ENCODE data around the gene COLEC12. TPM values are rescaled to one million over a fixed set of nuclear protein-coding genes. Genes with fewer than 3 reads are reported as not detected.

The COLEC12 gene
- polyA plus RNA-seq, 4 donors, result 0.22 to 5.4 (median 2.0) TPM

DNA sequence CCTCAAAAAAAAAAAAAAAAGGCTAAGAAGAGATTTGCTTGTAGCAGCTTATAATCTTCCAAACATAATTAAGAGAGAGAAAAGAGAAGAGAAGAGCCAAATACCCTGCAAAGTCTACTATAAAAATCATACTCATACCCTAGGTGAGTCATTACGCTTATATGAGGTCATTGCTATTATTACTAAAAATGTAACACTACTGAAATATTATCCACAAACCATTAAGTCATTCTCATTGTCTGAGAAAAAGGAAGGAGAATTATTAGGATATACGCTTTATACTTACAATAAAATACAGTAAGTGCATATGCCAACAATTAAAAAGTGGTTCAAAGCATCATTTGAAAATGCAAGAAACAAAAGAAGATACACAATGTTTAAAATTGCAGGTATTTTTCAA is 66.5 kb downstream of the COLEC12 start:
- Histone ChIP-seq H3K4me3 (ENCODE audit: low read depth in 1 of 3, low read length in 3 of 3) (no peak overlapping the region), H3K9me3 (ENCODE audit: control insufficient read depth in 2 of 2, insufficient read depth in 1 of 2, low read depth in 1 of 2, low read length in 1 of 2) (no peaks in the 10 kb centered on the region), H3K27me3 (ENCODE audit: control insufficient read depth in 3 of 3, insufficient read depth in 3 of 3, low read length in 3 of 3) (no peaks in the 10 kb centered on the region), H3K27ac (ENCODE audit: low read depth in 1 of 3, low read length in 2 of 3) (no peak overlapping the region), H3K36me3 (ENCODE audit: control insufficient read depth in 3 of 3, insufficient read depth in 2 of 3, low read depth in 1 of 3, low read length in 3 of 3) (no peaks in the 10 kb centered on the region), H3K4me1 (ENCODE audit: control insufficient read depth in 3 of 3, insufficient read depth in 2 of 3, low read depth in 1 of 3, low read length in 2 of 3) (no peaks in the 10 kb centered on the region)
- WGBS, 3 donors, result 89 to 92% (median 89%) methylated on average over 2 of the region's 2 CpGs
- DNase-seq, result no peak
- no peak for FAIRE-seq

DNA sequence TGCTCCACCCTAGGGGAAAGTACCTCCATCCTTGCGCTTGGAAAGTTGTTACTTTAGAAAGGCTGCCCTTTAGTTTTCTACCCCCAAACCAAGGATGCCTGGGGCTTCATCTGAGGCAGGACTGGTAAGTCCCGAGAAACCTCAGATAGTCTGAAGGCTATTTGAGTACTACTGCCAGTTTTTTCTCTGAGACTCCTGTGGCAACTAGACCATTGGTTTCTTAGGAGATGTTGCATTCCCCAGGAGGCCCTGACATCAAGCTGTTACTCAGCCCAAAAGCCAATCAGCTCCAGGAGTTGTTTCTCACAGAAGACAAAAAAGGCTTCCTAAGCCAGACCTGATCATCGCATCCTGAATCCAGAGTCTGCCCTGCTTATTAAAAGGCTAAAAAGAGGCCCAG is 67.2 kb downstream of the COLEC12 start:
- WGBS, 3 donors, result 69 to 85% (median 70%) methylated on average over 3 of the region's 3 CpGs
- Histone ChIP-seq H3K27ac (ENCODE audit: low read depth in 1 of 3, low read length in 2 of 3) (no peak overlapping the region), H3K4me1 (ENCODE audit: control insufficient read depth in 3 of 3, insufficient read depth in 2 of 3, low read depth in 1 of 3, low read length in 2 of 3) (no peaks in the 10 kb centered on the region), H3K36me3 (ENCODE audit: control insufficient read depth in 3 of 3, insufficient read depth in 2 of 3, low read depth in 1 of 3, low read length in 3 of 3) (no peaks in the 10 kb centered on the region), H3K9me3 (ENCODE audit: control insufficient read depth in 2 of 2, insufficient read depth in 1 of 2, low read depth in 1 of 2, low read length in 1 of 2) (no peaks in the 10 kb centered on the region), H3K4me3 (ENCODE audit: low read depth in 1 of 3, low read length in 3 of 3) (no peak overlapping the region), H3K27me3 (ENCODE audit: control insufficient read depth in 3 of 3, insufficient read depth in 3 of 3, low read length in 3 of 3) (no peaks in the 10 kb centered on the region)
- DNase-seq, result no peak
- FAIRE-seq, result no peak

DNA sequence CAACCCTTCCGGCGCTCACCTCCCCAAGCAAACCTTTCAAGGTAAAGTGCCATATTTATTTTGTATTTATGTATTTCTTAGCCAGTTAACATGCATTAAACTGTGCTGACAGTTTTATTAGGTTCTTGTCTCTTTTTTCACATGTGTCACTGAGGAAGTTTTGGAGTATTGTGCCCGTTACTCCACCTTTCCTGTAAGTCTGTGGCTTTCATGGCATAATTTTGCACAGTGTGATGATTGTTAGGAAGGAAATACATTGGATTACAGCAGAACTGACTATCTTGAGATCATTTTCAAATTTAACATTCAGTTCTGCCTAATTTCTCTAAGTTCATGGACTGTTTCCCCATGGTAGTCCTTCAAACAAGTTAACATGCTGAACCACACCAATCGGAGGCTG is 67.7 kb downstream of the COLEC12 start:
- WGBS, 3 donors, result 69 to 77% (median 71%) methylated on average over 4 of the region's 4 CpGs
- H3K27me3 ChIP-seq (ENCODE audit: control insufficient read depth in 3 of 3, insufficient read depth in 3 of 3, low read length in 3 of 3), result no peaks in the 10 kb centered on the region
- no peak overlapping the region for H3K27ac ChIP-seq (ENCODE audit: low read depth in 1 of 3, low read length in 2 of 3)
- H3K36me3 ChIP-seq (ENCODE audit: control insufficient read depth in 3 of 3, insufficient read depth in 2 of 3, low read depth in 1 of 3, low read length in 3 of 3), result no peaks in the 10 kb centered on the region
- no peak overlapping the region for H3K4me3 ChIP-seq (ENCODE audit: low read depth in 1 of 3, low read length in 3 of 3)
- no peak for DNase-seq
- FAIRE-seq, result no peak
- H3K4me1 ChIP-seq (ENCODE audit: control insufficient read depth in 3 of 3, insufficient read depth in 2 of 3, low read depth in 1 of 3, low read length in 2 of 3), result no peaks in the 10 kb centered on the region
- no peaks in the 10 kb centered on the region for H3K9me3 ChIP-seq (ENCODE audit: control insufficient read depth in 2 of 2, insufficient read depth in 1 of 2, low read depth in 1 of 2, low read length in 1 of 2)

DNA sequence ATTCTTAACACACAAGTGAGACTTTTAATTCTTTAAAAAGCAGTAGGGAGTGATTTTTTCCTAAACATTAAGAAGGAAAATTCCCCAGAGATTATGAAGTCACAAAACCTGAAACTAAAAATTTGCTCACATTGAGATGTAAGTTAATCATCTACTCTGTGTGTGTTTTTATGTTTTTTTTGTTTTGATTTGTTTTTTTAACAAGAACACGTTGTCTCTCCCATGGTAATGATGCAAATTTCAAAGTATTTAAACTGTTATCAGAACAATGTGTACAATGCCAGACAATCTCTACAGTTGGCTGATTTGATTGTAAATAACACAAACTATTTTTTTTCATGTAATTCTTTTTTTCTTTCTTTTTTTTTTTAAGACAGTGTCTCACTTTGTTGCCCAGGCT is 71.5 kb downstream of the COLEC12 start:
- Histone ChIP-seq H3K27me3 (ENCODE audit: control insufficient read depth in 3 of 3, insufficient read depth in 3 of 3, low read length in 3 of 3) (no peaks in the 10 kb centered on the region), H3K4me3 (ENCODE audit: low read depth in 1 of 3, low read length in 3 of 3) (no peak overlapping the region), H3K27ac (ENCODE audit: low read depth in 1 of 3, low read length in 2 of 3) (no peak overlapping the region), H3K9me3 (ENCODE audit: control insufficient read depth in 2 of 2, insufficient read depth in 1 of 2, low read depth in 1 of 2, low read length in 1 of 2) (no peaks in the 10 kb centered on the region), H3K36me3 (ENCODE audit: control insufficient read depth in 3 of 3, insufficient read depth in 2 of 3, low read depth in 1 of 3, low read length in 3 of 3) (no peaks in the 10 kb centered on the region), H3K4me1 (ENCODE audit: control insufficient read depth in 3 of 3, insufficient read depth in 2 of 3, low read depth in 1 of 3, low read length in 2 of 3) (no peaks in the 10 kb centered on the region)
- 12 to 35% (median 13%) methylated on average over 1 of the region's 1 CpG for WGBS, 3 donors
- FAIRE-seq (no peak), DNase-seq (no peak)

DNA sequence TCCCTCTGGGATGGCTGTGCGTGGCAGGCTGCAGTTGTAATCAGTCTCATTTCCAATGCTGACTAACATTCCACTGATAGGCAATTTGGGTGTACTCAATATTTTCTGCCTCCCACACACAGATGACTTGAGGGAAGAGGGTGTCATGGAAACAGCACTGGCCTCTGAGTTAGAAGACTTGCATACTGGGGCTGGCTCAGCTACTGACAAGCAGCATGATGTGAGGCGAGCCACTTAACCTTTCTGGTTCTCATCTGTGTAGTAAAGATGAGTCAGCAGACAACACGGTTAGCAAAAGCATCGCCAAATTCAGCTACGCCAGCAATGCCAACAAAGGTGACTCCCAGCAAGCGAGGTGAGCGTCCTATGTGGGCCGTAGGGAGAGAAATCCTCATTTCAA is 73.5 kb downstream of the COLEC12 start:
- WGBS, 3 donors, result 72 to 83% (median 81%) methylated on average over 8 of the region's 8 CpGs
- Histone ChIP-seq H3K27me3 (ENCODE audit: control insufficient read depth in 3 of 3, insufficient read depth in 3 of 3, low read length in 3 of 3) (no peaks in the 10 kb centered on the region), H3K4me3 (ENCODE audit: low read depth in 1 of 3, low read length in 3 of 3) (no peak overlapping the region), H3K27ac (ENCODE audit: low read depth in 1 of 3, low read length in 2 of 3) (no peak overlapping the region), H3K4me1 (ENCODE audit: control insufficient read depth in 3 of 3, insufficient read depth in 2 of 3, low read depth in 1 of 3, low read length in 2 of 3) (no peaks in the 10 kb centered on the region), H3K9me3 (ENCODE audit: control insufficient read depth in 2 of 2, insufficient read depth in 1 of 2, low read depth in 1 of 2, low read length in 1 of 2) (no peaks in the 10 kb centered on the region), H3K36me3 (ENCODE audit: control insufficient read depth in 3 of 3, insufficient read depth in 2 of 3, low read depth in 1 of 3, low read length in 3 of 3) (no peaks in the 10 kb centered on the region)
- DNase-seq, result no peak
- no peak for FAIRE-seq

DNA sequence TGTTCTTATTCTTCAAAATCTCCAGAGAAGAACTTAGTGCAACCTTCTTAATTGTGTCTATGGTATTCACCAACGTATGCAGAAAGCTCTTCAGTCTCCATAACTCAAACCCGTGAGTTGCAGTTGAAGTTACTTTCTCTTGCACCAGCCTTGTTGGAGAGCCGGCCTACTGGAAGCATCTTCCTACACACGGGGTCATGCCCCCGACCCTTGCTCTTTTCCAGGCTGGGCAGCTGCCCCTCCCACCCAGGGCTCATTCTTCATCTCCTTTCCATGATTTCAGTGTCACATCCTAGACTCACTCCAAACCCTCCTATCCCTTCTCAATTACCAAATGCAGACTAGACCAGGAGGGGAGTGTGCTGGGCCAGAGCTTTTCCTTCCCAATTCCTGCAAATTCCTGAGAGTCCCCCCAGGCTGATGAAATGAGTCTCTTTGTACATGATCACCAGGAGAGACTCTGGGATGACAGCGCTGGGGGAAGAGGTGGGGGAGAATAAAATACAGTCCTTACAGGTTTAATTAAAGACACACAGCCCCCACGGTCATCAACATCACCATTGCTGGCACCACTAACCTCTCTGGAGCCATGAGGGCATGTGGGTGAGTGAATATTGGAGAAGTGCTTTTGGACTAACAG is 75.3 kb downstream of the COLEC12 start:
- Histone ChIP-seq H3K27ac (ENCODE audit: low read depth in 1 of 3, low read length in 2 of 3) (no peak overlapping the region), H3K36me3 (ENCODE audit: control insufficient read depth in 3 of 3, insufficient read depth in 2 of 3, low read depth in 1 of 3, low read length in 3 of 3) (no peaks in the 10 kb centered on the region), H3K9me3 (ENCODE audit: control insufficient read depth in 2 of 2, insufficient read depth in 1 of 2, low read depth in 1 of 2, low read length in 1 of 2) (no peaks in the 10 kb centered on the region), H3K4me1 (ENCODE audit: control insufficient read depth in 3 of 3, insufficient read depth in 2 of 3, low read depth in 1 of 3, low read length in 2 of 3) (no peaks in the 10 kb centered on the region), H3K4me3 (ENCODE audit: low read depth in 1 of 3, low read length in 3 of 3) (no peak overlapping the region), H3K27me3 (ENCODE audit: control insufficient read depth in 3 of 3, insufficient read depth in 3 of 3, low read length in 3 of 3) (no peaks in the 10 kb centered on the region)
- 72 to 80% (median 74%) methylated on average over 7 of the region's 7 CpGs for WGBS, 3 donors
- DNase-seq (no peak), FAIRE-seq (no peak)

DNA sequence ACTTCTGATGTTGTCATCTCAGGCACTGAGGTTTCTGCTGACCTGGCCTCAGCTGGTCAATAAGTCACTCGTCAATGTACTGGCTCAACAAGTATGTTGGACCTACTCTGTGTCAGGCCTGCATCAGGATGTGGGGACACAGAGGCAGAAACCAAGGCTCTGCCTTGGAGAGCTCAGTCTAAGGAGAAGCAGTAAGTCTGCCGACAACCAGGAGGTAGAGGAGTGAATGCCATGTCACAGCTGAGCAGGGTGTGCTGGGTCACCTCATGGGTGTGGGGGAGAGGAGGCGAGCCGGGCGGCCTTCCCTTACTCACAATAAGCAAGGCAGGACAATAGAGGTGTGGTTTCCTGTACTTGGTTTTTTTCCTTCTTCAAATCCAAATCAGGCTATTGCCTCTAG is 75.8 kb downstream of the COLEC12 start:
- Histone ChIP-seq H3K4me1 (ENCODE audit: control insufficient read depth in 3 of 3, insufficient read depth in 2 of 3, low read depth in 1 of 3, low read length in 2 of 3) (no peaks in the 10 kb centered on the region), H3K27ac (ENCODE audit: low read depth in 1 of 3, low read length in 2 of 3) (no peak overlapping the region), H3K9me3 (ENCODE audit: control insufficient read depth in 2 of 2, insufficient read depth in 1 of 2, low read depth in 1 of 2, low read length in 1 of 2) (no peaks in the 10 kb centered on the region), H3K4me3 (ENCODE audit: low read depth in 1 of 3, low read length in 3 of 3) (no peak overlapping the region), H3K27me3 (ENCODE audit: control insufficient read depth in 3 of 3, insufficient read depth in 3 of 3, low read length in 3 of 3) (no peaks in the 10 kb centered on the region), H3K36me3 (ENCODE audit: control insufficient read depth in 3 of 3, insufficient read depth in 2 of 3, low read depth in 1 of 3, low read length in 3 of 3) (no peaks in the 10 kb centered on the region)
- FAIRE-seq, result no peak
- WGBS, 3 donors, result 79 to 91% (median 87%) methylated on average over 5 of the region's 5 CpGs
- DNase-seq, result no peak

DNA sequence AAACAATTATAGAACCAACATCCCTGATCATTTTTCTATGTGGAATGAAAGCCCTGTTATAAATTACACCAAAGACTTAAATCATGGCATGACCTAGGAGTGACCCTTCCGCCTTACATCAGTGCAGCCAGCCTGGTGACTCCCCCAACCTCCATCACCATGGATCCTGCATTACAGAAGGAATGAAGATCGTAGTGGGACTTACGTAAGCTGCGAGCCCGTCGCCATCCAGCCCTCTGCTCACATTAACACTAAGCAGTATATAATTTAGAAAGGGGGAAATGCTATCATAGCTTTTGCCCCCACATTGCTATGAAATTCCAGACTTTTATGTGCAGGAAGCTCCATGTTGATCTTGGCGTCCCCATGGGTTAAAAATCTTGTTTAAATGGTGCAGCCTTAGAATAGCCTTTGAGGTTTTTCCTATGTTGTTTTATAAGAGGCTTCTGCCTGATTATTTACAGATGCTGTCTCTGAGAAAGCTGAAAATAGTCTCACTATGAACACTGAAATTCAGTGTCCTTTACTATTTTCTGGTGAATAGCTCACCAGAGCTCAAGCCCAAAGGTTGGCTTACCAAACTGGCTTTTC is 76.3 kb downstream of the COLEC12 start:
- H3K4me3 ChIP-seq (ENCODE audit: low read depth in 1 of 3, low read length in 3 of 3), result no peak overlapping the region
- no peaks in the 10 kb centered on the region for H3K27me3 ChIP-seq (ENCODE audit: control insufficient read depth in 3 of 3, insufficient read depth in 3 of 3, low read length in 3 of 3)
- no peaks in the 10 kb centered on the region for H3K36me3 ChIP-seq (ENCODE audit: control insufficient read depth in 3 of 3, insufficient read depth in 2 of 3, low read depth in 1 of 3, low read length in 3 of 3)
- DNase-seq (no peak), FAIRE-seq (no peak)
- no peak overlapping the region for H3K27ac ChIP-seq (ENCODE audit: low read depth in 1 of 3, low read length in 2 of 3)
- no peaks in the 10 kb centered on the region for H3K4me1 ChIP-seq (ENCODE audit: control insufficient read depth in 3 of 3, insufficient read depth in 2 of 3, low read depth in 1 of 3, low read length in 2 of 3)
- 78 to 90% (median 87%) methylated on average over 7 of the region's 7 CpGs for WGBS, 3 donors
- no peaks in the 10 kb centered on the region for H3K9me3 ChIP-seq (ENCODE audit: control insufficient read depth in 2 of 2, insufficient read depth in 1 of 2, low read depth in 1 of 2, low read length in 1 of 2)

DNA sequence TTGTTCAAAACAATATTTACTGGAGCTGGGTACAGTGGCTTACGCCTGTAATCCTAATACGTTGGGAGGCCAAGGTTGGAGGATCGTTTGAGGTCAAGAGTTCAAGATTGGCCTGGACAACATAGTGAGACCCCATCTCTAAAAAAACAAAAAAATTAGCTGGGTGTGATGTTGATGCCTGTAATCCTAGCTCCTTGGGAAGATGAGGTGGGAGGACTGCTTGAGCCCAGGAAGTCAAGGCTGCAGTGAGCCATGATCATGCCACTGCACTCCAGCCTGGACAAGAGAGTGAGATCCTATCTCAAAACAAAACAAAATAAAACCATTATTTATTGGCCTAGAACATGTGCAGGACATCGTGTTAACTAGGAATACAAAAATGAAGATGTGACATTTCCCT is 77.5 kb downstream of the COLEC12 start:
- 66 to 76% (median 76%) methylated on average over 4 of the region's 4 CpGs for WGBS, 3 donors
- DNase-seq (no peak), FAIRE-seq (no peak)
- Histone ChIP-seq H3K4me1 (ENCODE audit: control insufficient read depth in 3 of 3, insufficient read depth in 2 of 3, low read depth in 1 of 3, low read length in 2 of 3) (no peaks in the 10 kb centered on the region), H3K36me3 (ENCODE audit: control insufficient read depth in 3 of 3, insufficient read depth in 2 of 3, low read depth in 1 of 3, low read length in 3 of 3) (no peaks in the 10 kb centered on the region), H3K4me3 (ENCODE audit: low read depth in 1 of 3, low read length in 3 of 3) (no peak overlapping the region), H3K27ac (ENCODE audit: low read depth in 1 of 3, low read length in 2 of 3) (no peak overlapping the region), H3K27me3 (ENCODE audit: control insufficient read depth in 3 of 3, insufficient read depth in 3 of 3, low read length in 3 of 3) (no peaks in the 10 kb centered on the region), H3K9me3 (ENCODE audit: control insufficient read depth in 2 of 2, insufficient read depth in 1 of 2, low read depth in 1 of 2, low read length in 1 of 2) (no peaks in the 10 kb centered on the region)

Measured in small intestine (tissue), 7 donors.